Right lobe of liver (tissue), 6 donors: ENCODE data around the gene KRT28. TPM values are rescaled to one million over a fixed set of nuclear protein-coding genes. Genes with fewer than 3 reads are reported as not detected.
"Not testable (repeated sequence)": the region's sequence is repeated elsewhere in the genome, so short reads cannot be mapped to it uniquely, and the experiment has no call there.

Experiments used
- ATAC-seq, 4 donors: fragments of 200-7000 bp; cut with Tn5 transposase; one replicate each; pipeline ENCODE4 v1.9.1; 2020; ENCODE audit warnings: mild to moderate bottlenecking in 4 of 4, moderate library complexity in 4 of 4
- DNase-seq, 3 donors: peaks; one replicate each; pipeline ENCODE4 v3.0.0-alpha.2; 2020
- H3K27ac ChIP-seq, 3 donors: fragments of 200-600 bp; one replicate each; pipeline ENCODE4 v1.8.0; 2022
- H3K27me3 ChIP-seq, 2 donors: fragments of 200-600 bp; one replicate each; pipeline ENCODE4 v1.8.0; 2022
- H3K36me3 ChIP-seq, 4 donors: fragments of 200-600 bp; sonication (generic) in 1 of 4; one replicate each; pipeline versions ENCODE4 v1.5.1 to v1.8.0; 2017 to 2022; ENCODE audit warnings: control low read depth in 1 of 4
- H3K4me1 ChIP-seq, 4 donors: fragments of 200-600 bp; sonication (generic) in 1 of 4; one replicate each; pipeline versions ENCODE4 v1.5.1 to v1.8.0; 2017 to 2022; ENCODE audit warnings: control low read depth in 1 of 4
- H3K4me3 ChIP-seq, 3 donors: fragments of 200-600 bp; one replicate each; pipeline ENCODE4 v1.8.0; 2022
- H3K9me3 ChIP-seq, 4 donors: fragments of 200-600 bp; sonication (generic) in 1 of 4; one replicate each; pipeline versions ENCODE4 v1.5.1 to v1.8.0; 2017 to 2022; ENCODE audit warnings: control low read depth in 1 of 4
- CTCF ChIP-seq, 4 donors: fragments of 200-600 bp in 3 of 4; fragments of 450-650 bp in 1 of 4; IDR thresholded peaks; one replicate each; pipeline versions ENCODE4 v1.5.1 to v1.8.0; 2016 to 2022; ENCODE audit warnings: antibody characterized with exemption in 4 of 4, mild to moderate bottlenecking in 2 of 4
- POLR2A ChIP-seq: fragments of 450-650 bp; IDR thresholded peaks from one replicate; pipeline ENCODE4 v1.6.1; 2017; ENCODE audit warnings: antibody characterized with exemption, mild to moderate bottlenecking
- WGBS: methylation state at CpG from one replicate; pipeline ENCODE4 v1.1.6; 2018; ENCODE audit warnings: low coverage, low lambda C conversion rate; ENCODE audit not compliant: insufficient coverage; ENCODE audit errors: missing lambda C conversion rate; 5-methylcytosine and 5-hydroxymethylcytosine counted together
- intact Hi-C, 2 donors: fragments of 100-400 bp; cut with DNase I; formaldehyde crosslinking; loops; one replicate each; pipeline versions ENCODE4 v1.11.2 to v1.14.1; 2022
- total RNA-seq, 6 experiments: library from RNA; depleted of rRNA in 2 of 6; stranded (reverse); fragments of >200 nt in 2 of 6; fragmentation: NEBNext Ultra II Directional in 3 of 6; extraction: Animal tissue kit (Norgen Biotek cat#: 25700) in 3 of 6; gene quantifications; one replicate each; pipeline versions ENCODE4 v1.1.0 to v1.2.4, GENCODE V29; 2016 to 2023
- donor health status: DM: no; HTN: yes; CAD: no.
- donor health status: DM: no; HTN: no; CAD: no.
- donor health status: DM: no; HTN: no; CAD: no.
- donor health status: DM: no; HTN: yes; CAD: no.
- donor health status: DM: no; HTN: yes; CAD: no.

Gene KRT28
- total RNA-seq, 6 experiments from 2014 or later = not detected

GRCh38 chr17:40817103-40817682, 17.4 kb upstream of the KRT28 start:
- ATAC-seq = no peak
- Histone ChIP-seq H3K4me1 (peaks cover 0 to 6% (median 0%) of the 10 kb centered on the region in 4 donors), H3K27me3 (no peaks in the 10 kb centered on the region), H3K27ac (no peak overlapping the region), H3K36me3 (no peaks in the 10 kb centered on the region), H3K4me3 (no peak overlapping the region), H3K9me3 (no peaks in the 10 kb centered on the region)
- intact Hi-C loops = no loop called here
- no peak for DNase-seq
- TF ChIP-seq CTCF (IDR thresholded peaks at IDR 0.05) (no peak), POLR2A (no peak)
- WGBS = 90% methylated on average over 3 of the region's 4 CpGs

GRCh38 chr17:40816569-40816968, 16.8 kb upstream of the KRT28 start:
- Histone ChIP-seq H3K9me3 (no peaks in the 10 kb centered on the region), H3K27me3 (no peaks in the 10 kb centered on the region), H3K27ac (no peak overlapping the region), H3K36me3 (no peaks in the 10 kb centered on the region), H3K4me1 (peaks cover 0 to 6% (median 0%) of the 10 kb centered on the region in 4 donors), H3K4me3 (no peak overlapping the region)
- no peak for TF ChIP-seq POLR2A
- no peak for TF ChIP-seq CTCF (IDR thresholded peaks at IDR 0.05)
- intact Hi-C loops = no loop called here
- DNase-seq (no peak), ATAC-seq (no peak)
- WGBS = 94% methylated on average over 3 of the region's 3 CpGs

GRCh38 chr17:40815381-40815780, 15.6 kb upstream of the KRT28 start:
- H3K27ac ChIP-seq = no peak overlapping the region
- 100% methylated on average over 1 of the region's 1 CpG for WGBS
- TF ChIP-seq POLR2A = no peak
- TF ChIP-seq CTCF (IDR thresholded peaks at IDR 0.05) = no peak
- no peaks in the 10 kb centered on the region for H3K27me3 ChIP-seq
- no peak for DNase-seq
- H3K36me3 ChIP-seq = no peaks in the 10 kb centered on the region
- no peak for ATAC-seq
- H3K9me3 ChIP-seq = no peaks in the 10 kb centered on the region
- H3K4me3 ChIP-seq = no peak overlapping the region
- H3K4me1 ChIP-seq = peaks cover 0 to 6% (median 0%) of the 10 kb centered on the region in 4 donors
- intact Hi-C loops = no loop called here

GRCh38 chr17:40814657-40815056, 14.9 kb upstream of the KRT28 start:
- H3K36me3 ChIP-seq, DNase-seq, H3K9me3 ChIP-seq, H3K4me1 ChIP-seq, ATAC-seq, H3K4me3 ChIP-seq, intact Hi-C loops, H3K27ac ChIP-seq, H3K27me3 ChIP-seq: not testable (repeated sequence)
- whole genome bisulfite sequencing = 59% methylated on average over 3 of the region's 3 CpGs

GRCh38 chr17:40813804-40814203, 14.0 kb upstream of the KRT28 start:
- ATAC-seq (no peak), DNase-seq (no peak)
- Histone ChIP-seq H3K27me3 (no peaks in the 10 kb centered on the region), H3K4me1 (peaks cover 0 to 6% (median 0%) of the 10 kb centered on the region in 4 donors), H3K4me3 (no peak overlapping the region), H3K36me3 (no peaks in the 10 kb centered on the region), H3K9me3 (no peaks in the 10 kb centered on the region), H3K27ac (no peak overlapping the region)
- TF ChIP-seq CTCF (IDR thresholded peaks at IDR 0.05) (no peak), POLR2A (no peak)
- 60% methylated on average over 4 of the region's 4 CpGs for WGBS
- intact Hi-C loops = no loop called here
